ENCODE results near the gene EGR2. TPM values are rescaled to one million over a fixed set of nuclear protein-coding genes. Genes with fewer than 3 reads are reported as not detected.

EGR2 gene
- total RNA-seq, 1 experiment from 2014 or later = 0.92 TPM

DNA sequence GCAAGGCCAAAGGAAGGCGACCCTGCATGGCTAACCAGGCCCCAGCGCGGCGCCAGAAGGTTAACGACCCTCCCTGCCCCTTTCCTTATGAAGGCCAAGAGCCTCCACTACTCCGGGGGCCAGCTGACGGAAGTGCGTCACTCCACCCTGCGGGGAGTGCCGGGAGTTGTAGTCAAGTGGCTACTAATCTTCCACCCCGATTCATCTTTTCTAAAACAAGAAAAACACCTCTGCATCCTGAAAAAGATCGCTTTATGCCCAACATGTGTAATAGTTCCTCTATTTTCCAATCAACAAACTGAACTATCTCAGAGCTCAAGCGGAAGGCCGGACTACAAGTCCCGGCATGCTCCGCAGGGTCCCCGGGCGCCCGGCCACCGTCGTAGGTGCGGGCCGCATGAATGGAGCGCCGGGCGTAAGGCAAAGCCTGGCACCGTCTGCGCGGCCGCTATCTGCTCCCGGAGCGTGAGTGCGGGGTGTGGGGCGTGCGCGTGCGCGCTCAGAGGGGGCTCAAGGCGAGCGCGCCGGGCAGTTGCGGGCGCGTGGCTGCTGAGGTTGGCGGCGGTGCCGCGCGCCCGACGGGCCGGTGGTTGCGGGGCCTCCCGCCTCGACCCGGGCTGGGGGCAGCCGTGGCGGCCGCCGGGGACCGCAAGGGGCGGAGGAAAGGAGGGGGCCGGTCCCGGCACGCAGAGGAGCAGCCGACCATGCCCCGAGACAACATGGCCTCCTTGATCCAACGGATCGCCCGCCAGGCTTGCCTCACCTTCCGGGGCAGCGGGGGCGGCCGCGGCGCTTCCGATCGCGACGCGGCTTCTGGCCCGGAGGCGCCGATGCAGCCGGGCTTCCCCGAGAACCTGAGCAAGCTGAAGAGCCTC is 11.6 kb downstream of the EGR2 start, which contains the start of gene ADO (continued):
- TF ChIP-seq, protein P1, sequence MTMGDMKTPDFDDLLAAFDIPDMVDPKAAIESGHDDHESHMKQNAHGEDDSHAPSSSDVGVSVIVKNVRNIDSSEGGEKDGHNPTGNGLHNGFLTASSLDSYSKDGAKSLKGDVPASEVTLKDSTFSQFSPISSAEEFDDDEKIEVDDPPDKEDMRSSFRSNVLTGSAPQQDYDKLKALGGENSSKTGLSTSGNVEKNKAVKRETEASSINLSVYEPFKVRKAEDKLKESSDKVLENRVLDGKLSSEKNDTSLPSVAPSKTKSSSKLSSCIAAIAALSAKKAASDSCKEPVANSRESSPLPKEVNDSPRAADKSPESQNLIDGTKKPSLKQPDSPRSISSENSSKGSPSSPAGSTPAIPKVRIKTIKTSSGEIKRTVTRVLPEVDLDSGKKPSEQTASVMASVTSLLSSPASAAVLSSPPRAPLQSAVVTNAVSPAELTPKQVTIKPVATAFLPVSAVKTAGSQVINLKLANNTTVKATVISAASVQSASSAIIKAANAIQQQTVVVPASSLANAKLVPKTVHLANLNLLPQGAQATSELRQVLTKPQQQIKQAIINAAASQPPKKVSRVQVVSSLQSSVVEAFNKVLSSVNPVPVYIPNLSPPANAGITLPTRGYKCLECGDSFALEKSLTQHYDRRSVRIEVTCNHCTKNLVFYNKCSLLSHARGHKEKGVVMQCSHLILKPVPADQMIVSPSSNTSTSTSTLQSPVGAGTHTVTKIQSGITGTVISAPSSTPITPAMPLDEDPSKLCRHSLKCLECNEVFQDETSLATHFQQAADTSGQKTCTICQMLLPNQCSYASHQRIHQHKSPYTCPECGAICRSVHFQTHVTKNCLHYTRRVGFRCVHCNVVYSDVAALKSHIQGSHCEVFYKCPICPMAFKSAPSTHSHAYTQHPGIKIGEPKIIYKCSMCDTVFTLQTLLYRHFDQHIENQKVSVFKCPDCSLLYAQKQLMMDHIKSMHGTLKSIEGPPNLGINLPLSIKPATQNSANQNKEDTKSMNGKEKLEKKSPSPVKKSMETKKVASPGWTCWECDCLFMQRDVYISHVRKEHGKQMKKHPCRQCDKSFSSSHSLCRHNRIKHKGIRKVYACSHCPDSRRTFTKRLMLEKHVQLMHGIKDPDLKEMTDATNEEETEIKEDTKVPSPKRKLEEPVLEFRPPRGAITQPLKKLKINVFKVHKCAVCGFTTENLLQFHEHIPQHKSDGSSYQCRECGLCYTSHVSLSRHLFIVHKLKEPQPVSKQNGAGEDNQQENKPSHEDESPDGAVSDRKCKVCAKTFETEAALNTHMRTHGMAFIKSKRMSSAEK (CRISPR knock-in tag; IDR thresholded peaks at IDR 0.05; ENCODE audit: borderline replicate concordance) = no peak
- TF ChIP-seq, protein P2, sequence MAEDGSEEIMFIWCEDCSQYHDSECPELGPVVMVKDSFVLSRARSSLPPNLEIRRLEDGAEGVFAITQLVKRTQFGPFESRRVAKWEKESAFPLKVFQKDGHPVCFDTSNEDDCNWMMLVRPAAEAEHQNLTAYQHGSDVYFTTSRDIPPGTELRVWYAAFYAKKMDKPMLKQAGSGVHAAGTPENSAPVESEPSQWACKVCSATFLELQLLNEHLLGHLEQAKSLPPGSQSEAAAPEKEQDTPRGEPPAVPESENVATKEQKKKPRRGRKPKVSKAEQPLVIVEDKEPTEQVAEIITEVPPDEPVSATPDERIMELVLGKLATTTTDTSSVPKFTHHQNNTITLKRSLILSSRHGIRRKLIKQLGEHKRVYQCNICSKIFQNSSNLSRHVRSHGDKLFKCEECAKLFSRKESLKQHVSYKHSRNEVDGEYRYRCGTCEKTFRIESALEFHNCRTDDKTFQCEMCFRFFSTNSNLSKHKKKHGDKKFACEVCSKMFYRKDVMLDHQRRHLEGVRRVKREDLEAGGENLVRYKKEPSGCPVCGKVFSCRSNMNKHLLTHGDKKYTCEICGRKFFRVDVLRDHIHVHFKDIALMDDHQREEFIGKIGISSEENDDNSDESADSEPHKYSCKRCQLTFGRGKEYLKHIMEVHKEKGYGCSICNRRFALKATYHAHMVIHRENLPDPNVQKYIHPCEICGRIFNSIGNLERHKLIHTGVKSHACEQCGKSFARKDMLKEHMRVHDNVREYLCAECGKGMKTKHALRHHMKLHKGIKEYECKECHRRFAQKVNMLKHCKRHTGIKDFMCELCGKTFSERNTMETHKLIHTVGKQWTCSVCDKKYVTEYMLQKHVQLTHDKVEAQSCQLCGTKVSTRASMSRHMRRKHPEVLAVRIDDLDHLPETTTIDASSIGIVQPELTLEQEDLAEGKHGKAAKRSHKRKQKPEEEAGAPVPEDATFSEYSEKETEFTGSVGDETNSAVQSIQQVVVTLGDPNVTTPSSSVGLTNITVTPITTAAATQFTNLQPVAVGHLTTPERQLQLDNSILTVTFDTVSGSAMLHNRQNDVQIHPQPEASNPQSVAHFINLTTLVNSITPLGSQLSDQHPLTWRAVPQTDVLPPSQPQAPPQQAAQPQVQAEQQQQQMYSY (CRISPR knock-in tag; IDR thresholded peaks at IDR 0.05) = peak; percentile 93
- TF ChIP-seq, protein P3, sequence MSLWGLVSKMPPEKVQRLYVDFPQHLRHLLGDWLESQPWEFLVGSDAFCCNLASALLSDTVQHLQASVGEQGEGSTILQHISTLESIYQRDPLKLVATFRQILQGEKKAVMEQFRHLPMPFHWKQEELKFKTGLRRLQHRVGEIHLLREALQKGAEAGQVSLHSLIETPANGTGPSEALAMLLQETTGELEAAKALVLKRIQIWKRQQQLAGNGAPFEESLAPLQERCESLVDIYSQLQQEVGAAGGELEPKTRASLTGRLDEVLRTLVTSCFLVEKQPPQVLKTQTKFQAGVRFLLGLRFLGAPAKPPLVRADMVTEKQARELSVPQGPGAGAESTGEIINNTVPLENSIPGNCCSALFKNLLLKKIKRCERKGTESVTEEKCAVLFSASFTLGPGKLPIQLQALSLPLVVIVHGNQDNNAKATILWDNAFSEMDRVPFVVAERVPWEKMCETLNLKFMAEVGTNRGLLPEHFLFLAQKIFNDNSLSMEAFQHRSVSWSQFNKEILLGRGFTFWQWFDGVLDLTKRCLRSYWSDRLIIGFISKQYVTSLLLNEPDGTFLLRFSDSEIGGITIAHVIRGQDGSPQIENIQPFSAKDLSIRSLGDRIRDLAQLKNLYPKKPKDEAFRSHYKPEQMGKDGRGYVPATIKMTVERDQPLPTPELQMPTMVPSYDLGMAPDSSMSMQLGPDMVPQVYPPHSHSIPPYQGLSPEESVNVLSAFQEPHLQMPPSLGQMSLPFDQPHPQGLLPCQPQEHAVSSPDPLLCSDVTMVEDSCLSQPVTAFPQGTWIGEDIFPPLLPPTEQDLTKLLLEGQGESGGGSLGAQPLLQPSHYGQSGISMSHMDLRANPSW (CRISPR knock-in tag; conservative IDR thresholded peaks at IDR 0.05; ENCODE audit: low read depth) = no peak
- TF ChIP-seq, protein P4, sequence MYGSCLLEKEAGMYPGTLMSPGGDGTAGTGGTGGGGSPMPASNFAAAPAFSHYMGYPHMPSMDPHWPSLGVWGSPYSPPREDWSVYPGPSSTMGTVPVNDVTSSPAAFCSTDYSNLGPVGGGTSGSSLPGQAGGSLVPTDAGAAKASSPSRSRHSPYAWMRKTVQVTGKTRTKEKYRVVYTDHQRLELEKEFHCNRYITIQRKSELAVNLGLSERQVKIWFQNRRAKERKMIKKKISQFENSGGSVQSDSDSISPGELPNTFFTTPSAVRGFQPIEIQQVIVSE (CRISPR knock-in tag; IDR thresholded peaks at IDR 0.05; ENCODE audit: borderline replicate concordance) = no peak
- peak; percentile 78 for TF ChIP-seq CREM (CRISPR knock-in tag; IDR thresholded peaks at IDR 0.05)
- no peak for TF ChIP-seq RORB (CRISPR knock-in tag; IDR thresholded peaks at IDR 0.05)
- TF ChIP-seq, protein P5, sequence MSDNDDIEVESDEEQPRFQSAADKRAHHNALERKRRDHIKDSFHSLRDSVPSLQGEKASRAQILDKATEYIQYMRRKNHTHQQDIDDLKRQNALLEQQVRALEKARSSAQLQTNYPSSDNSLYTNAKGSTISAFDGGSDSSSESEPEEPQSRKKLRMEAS (CRISPR knock-in tag; IDR thresholded peaks at IDR 0.05) = peak; percentile 68; the same call in 1 of the 2 replicates
- TF ChIP-seq NR3C1 (CRISPR knock-in tag; conservative IDR thresholded peaks at IDR 0.05; ENCODE audit: low read depth) = 0 out of 2 replicates have a peak, but pooled peaks have one; percentile 76
- 0 out of 2 replicates have a peak, but pooled peaks have one; percentile 7 for TF ChIP-seq NFYB (CRISPR knock-in tag; conservative IDR thresholded peaks at IDR 0.05; ENCODE audit: low read depth)
- no peak for TF ChIP-seq ZNF232 (CRISPR knock-in tag; IDR thresholded peaks at IDR 0.05)
- TF ChIP-seq ZNF121 (CRISPR knock-in tag; IDR thresholded peaks at IDR 0.05) = no peak
- TF ChIP-seq MYBL2 (CRISPR knock-in tag; IDR thresholded peaks at IDR 0.05) = no peak
